GM12878 (cell line): ENCODE results near the gene DAAM2. TPM values are rescaled to one million over a fixed set of nuclear protein-coding genes. Genes with fewer than 3 reads are reported as not detected.

Experiments used
- ATAC-seq: fragments of 200-7000 bp; cut with Tn5 transposase; 3 replicates; pipeline ENCODE4 v1.9.1; 2020; ENCODE audit warnings: mild to moderate bottlenecking, moderate library complexity
- BruUV-seq: library from RNA; stranded (reverse); fragments of 400-500 nt; replicated peaks from 2 replicates; lab custom pipeline; 2021; lab: Mats Ljungman, UMichigan
- CTCF ChIA-PET: fragments of 300-600 bp; sonication (Branson Sonifier 250); formaldehyde crosslinking; extraction: SDS; loops from one replicate; lab custom pipeline; 2021; ENCODE audit warnings: inconsistent platforms; lab: Yijun Ruan, JAX
- POLR2A ChIA-PET: fragments of 350-600 bp; formaldehyde crosslinking; extraction: SDS; loops from one replicate; lab custom pipeline; 2021; ENCODE audit warnings: inconsistent platforms; lab: Charles Lee
- RAD21 ChIA-PET: fragments of 300-600 bp; sonication (Branson Sonifier 250); formaldehyde crosslinking; loops from one replicate; lab custom pipeline; 2023; ENCODE audit warnings: antibody characterized with exemption; ENCODE audit not compliant: unreplicated experiment; lab: Charles Lee
- SMC1A ChIA-PET: fragments of 300-600 bp; sonication (Branson Sonifier 250); formaldehyde crosslinking; loops from one replicate; lab custom pipeline; 2023; ENCODE audit not compliant: unreplicated experiment, uncharacterized antibody; lab: Charles Lee
- DNase-seq: peaks from one replicate; pipeline ENCODE4 v3.0.0-alpha.2; 2011; ENCODE audit warnings: low read depth, low spot score
- FAIRE-seq: peaks from 3 replicates; lab custom pipeline; 2011; peaks lifted over from hg19 to GRCh38; lab: Jason Lieb, UNC
- H2AFZ ChIP-seq: 2 replicates; pipeline ENCODE4 v1.6.0; 2011; ENCODE audit warnings: low read depth, low read length, control low read depth; ENCODE audit not compliant: control insufficient read depth
- H3K27ac ChIP-seq: 2 replicates; pipeline ENCODE4 v1.5.1; 2011; ENCODE audit warnings: control low read depth; ENCODE audit not compliant: control insufficient read depth, insufficient read depth
- H3K27me3 ChIP-seq, 2 experiments: replicated peaks in 1 of 2; 2 replicates each; pipeline versions ENCODE4 v1.6.0 to v1.6.1; 2011; ENCODE audit warnings: low read length in 1 of 2; ENCODE audit not compliant: control insufficient read depth in 2 of 2, insufficient read depth in 2 of 2
- H3K36me3 ChIP-seq, 2 experiments: 2 replicates each; pipeline ENCODE4 v1.5.1; 2011; ENCODE audit warnings: low read length in 1 of 2; ENCODE audit not compliant: control insufficient read depth in 2 of 2, insufficient read depth in 2 of 2
- H3K4me1 ChIP-seq: 2 replicates; pipeline ENCODE4 v1.6.1; 2011; ENCODE audit warnings: mild to moderate bottlenecking, low read length, moderate library complexity, mixed read lengths; ENCODE audit not compliant: control insufficient read depth, insufficient read depth
- H3K4me2 ChIP-seq: 2 replicates; pipeline ENCODE4 v1.6.0; 2011; ENCODE audit warnings: control low read depth; ENCODE audit not compliant: control insufficient read depth, insufficient read depth
- H3K4me3 ChIP-seq: fragments of 200-600 bp; sonication (generic); 2 replicates; pipeline ENCODE4 v1.5.1; 2016
- H3K79me2 ChIP-seq: 2 replicates; pipeline ENCODE4 v1.6.0; 2011; ENCODE audit warnings: low read length; ENCODE audit not compliant: control insufficient read depth, insufficient read depth
- H3K9ac ChIP-seq: 2 replicates; pipeline ENCODE4 v1.8.0; 2011; ENCODE audit warnings: low read length, control low read depth, mixed read lengths; ENCODE audit not compliant: control insufficient read depth, insufficient read depth
- H3K9me3 ChIP-seq: replicated peaks from 3 replicates; pipeline ENCODE4 v1.5.1; 2011; ENCODE audit warnings: mild to moderate bottlenecking, low read length; ENCODE audit not compliant: control insufficient read depth, insufficient read depth
- H4K20me1 ChIP-seq: 2 replicates; pipeline ENCODE4 v1.6.0; 2011; ENCODE audit not compliant: control insufficient read depth, insufficient read depth
- CEBPB ChIP-seq, 2 experiments: fragments of 150-350 bp in 1 of 2; IDR thresholded peaks; 2 replicates each; pipeline ENCODE4 v1.6.1; 2012 to 2014; ENCODE audit warnings: low read depth in 2 of 2, low read length in 2 of 2, borderline replicate concordance in 1 of 2, inconsistent platforms in 1 of 2
- ESRRA ChIP-seq: IDR thresholded peaks from 2 replicates; pipeline ENCODE4 v1.6.1; 2012; ENCODE audit warnings: mild to moderate bottlenecking, low read length, improper control_type of control experiment
- MYC ChIP-seq: IDR thresholded peaks from 2 replicates; pipeline ENCODE4 v1.6.1; 2011; ENCODE audit warnings: mild to moderate bottlenecking, low read length, moderate library complexity, inconsistent platforms; ENCODE audit not compliant: insufficient read depth, insufficient replicate concordance, insufficient read length, severe bottlenecking
- PKNOX1 ChIP-seq: fragments of 450-650 bp; IDR thresholded peaks from 2 replicates; pipeline ENCODE4 v1.6.1; 2016; ENCODE audit warnings: mild to moderate bottlenecking
- SREBF1 ChIP-seq: IDR thresholded peaks from 2 replicates; pipeline ENCODE4 v1.6.1; 2012; ENCODE audit warnings: mild to moderate bottlenecking, low read length
- SUZ12 ChIP-seq: fragments of 200-600 bp; sonication (generic); IDR thresholded peaks from one replicate; pipeline ENCODE4 v1.6.1; 2018; ENCODE audit warnings: antibody characterized with exemption, mild to moderate bottlenecking; ENCODE audit not compliant: unreplicated experiment
- WGBS: methylation state at CpG from one replicate; pipeline ENCODE4 v1.1.6; 2016; ENCODE audit warnings: low lambda C conversion rate; ENCODE audit not compliant: insufficient replicate concordance, insufficient coverage; ENCODE audit errors: missing lambda C conversion rate; 5-methylcytosine and 5-hydroxymethylcytosine counted together
- in situ Hi-C: fragments of 300-500 bp; cut with MboI; formaldehyde crosslinking; loops from 9 replicates; pipeline ENCODE4 v1.14.3; 2018; ENCODE audit warnings: mixed read lengths
- intact Hi-C: fragments of 100-400 bp; cut with micrococcal nuclease; formaldehyde crosslinking; loops from one replicate; pipeline ENCODE4 v1.14.2; 2022; ENCODE audit not compliant: unreplicated experiment
- polyA plus RNA-seq, 11 experiments: library from polyadenylated mRNA; depleted of rRNA in 4 of 11; unstranded in 6 of 11; stranded (reverse) in 5 of 11; fragments of >200 nt; fragmentation: Nextera tagmentation in 4 of 11; fragmentation: Illumina TruSeq in 1 of 11; extraction: Ambion mirVana in 4 of 11; extraction: Trizol in 1 of 11; gene quantifications; 1 replicate in 1 of 11; 2 replicates in 10 of 11; pipeline versions ENCODE4 v1.2.1 to v1.2.3, GENCODE V29; 2011 to 2016; ENCODE audit warnings: inconsistent platforms in 2 of 11, missing spikeins in 2 of 11, low read depth in 1 of 11
- total RNA-seq, 4 experiments: library from RNA; depleted of rRNA in 3 of 4; stranded (reverse); fragments of >200 nt in 3 of 4; fragmentation: Illumina TruSeq in 1 of 4; extraction: Trizol in 1 of 4; gene quantifications; 2 replicates each; pipeline versions ENCODE4 v1.2.1 to v1.2.3, GENCODE V29; 2013 to 2021
- TF ChIP-seq, protein P1 (sequence below): fragments of 450-650 bp; IDR thresholded peaks from 2 replicates; pipeline ENCODE4 v1.6.1; 2017; ENCODE audit warnings: mild to moderate bottlenecking, moderate library complexity

DAAM2 gene
- total and polyA plus RNA-seq, 10 of the 15 experiments (the other 5 are each of a cell fraction or from before 2014, with no cell fraction given), result 0.05 to 0.22 TPM; not detected in 8

DNA sequence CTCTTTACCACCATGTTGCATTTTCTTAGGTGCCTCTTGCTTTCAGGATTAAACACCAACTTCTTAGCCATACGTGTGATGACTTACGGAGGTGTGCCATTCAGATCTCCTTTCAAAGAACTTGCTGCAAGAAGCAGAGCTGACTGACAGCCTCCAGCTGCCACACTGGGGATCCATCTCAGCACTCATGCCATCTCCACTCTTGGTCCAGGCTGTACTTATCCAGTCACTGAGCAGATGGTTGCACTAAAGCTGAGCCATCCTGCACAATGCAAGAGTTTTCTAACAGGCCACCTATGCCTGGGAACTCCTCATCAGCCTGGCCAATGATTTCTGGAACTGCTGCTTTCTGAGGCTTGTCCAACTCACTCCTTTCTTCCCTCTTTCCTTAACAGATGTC lies 35.6 kb upstream of the DAAM2 start:
- SMC1A ChIA-PET, result no interaction called here
- RAD21 ChIA-PET, result no interaction called here
- no peak for DNase-seq
- BruUV-seq, result no TSS peak
- Histone ChIP-seq H3K79me2 (no peaks in the 10 kb centered on the region), H4K20me1 (no peaks in the 10 kb centered on the region), H3K9me3 (no peaks in the 10 kb centered on the region; the same call in 2 of the 3 replicates), H3K4me1 (no peaks in the 10 kb centered on the region), H2AFZ (no peak overlapping the region), H3K27me3 (no peaks in the 10 kb centered on the region), H3K4me2 (no peak overlapping the region), H3K4me3 (no peak overlapping the region), H3K9ac (no peak overlapping the region), H3K27ac (no peak overlapping the region), H3K36me3 (no peaks in the 10 kb centered on the region)
- FAIRE-seq, result no peak
- intact Hi-C loops, result no loop called here
- TF ChIP-seq CEBPB (IDR thresholded peaks at IDR 0.05; ENCODE audit: borderline replicate concordance in 1 of 2, low read depth in 2 of 2, low read length in 2 of 2) (no peak), SUZ12 (no peak), SREBF1 (no peak), MYC (no peak), ESRRA (no peak), PKNOX1 (no peak)
- TF ChIP-seq, protein P1, sequence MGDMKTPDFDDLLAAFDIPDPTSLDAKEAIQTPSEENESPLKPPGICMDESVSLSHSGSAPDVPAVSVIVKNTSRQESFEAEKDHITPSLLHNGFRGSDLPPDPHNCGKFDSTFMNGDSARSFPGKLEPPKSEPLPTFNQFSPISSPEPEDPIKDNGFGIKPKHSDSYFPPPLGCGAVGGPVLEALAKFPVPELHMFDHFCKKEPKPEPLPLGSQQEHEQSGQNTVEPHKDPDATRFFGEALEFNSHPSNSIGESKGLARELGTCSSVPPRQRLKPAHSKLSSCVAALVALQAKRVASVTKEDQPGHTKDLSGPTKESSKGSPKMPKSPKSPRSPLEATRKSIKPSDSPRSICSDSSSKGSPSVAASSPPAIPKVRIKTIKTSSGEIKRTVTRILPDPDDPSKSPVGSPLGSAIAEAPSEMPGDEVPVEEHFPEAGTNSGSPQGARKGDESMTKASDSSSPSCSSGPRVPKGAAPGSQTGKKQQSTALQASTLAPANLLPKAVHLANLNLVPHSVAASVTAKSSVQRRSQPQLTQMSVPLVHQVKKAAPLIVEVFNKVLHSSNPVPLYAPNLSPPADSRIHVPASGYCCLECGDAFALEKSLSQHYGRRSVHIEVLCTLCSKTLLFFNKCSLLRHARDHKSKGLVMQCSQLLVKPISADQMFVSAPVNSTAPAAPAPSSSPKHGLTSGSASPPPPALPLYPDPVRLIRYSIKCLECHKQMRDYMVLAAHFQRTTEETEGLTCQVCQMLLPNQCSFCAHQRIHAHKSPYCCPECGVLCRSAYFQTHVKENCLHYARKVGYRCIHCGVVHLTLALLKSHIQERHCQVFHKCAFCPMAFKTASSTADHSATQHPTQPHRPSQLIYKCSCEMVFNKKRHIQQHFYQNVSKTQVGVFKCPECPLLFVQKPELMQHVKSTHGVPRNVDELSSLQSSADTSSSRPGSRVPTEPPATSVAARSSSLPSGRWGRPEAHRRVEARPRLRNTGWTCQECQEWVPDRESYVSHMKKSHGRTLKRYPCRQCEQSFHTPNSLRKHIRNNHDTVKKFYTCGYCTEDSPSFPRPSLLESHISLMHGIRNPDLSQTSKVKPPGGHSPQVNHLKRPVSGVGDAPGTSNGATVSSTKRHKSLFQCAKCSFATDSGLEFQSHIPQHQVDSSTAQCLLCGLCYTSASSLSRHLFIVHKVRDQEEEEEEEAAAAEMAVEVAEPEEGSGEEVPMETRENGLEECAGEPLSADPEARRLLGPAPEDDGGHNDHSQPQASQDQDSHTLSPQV, result no peak
- CTCF ChIA-PET, result no interaction called here
- WGBS, result 43% methylated on average over 2 of the region's 2 CpGs
- POLR2A ChIA-PET, result no interaction called here
- in situ Hi-C loops, result no loop called here
- ATAC-seq, result no peak
